D721Med (cell line): ENCODE measurements around the gene GAS2L2.

Experiments used
- DNase-seq: peaks from one replicate; pipeline ENCODE4 v3.0.0; 2011; ENCODE audit warnings: low spot score; ENCODE audit not compliant: insufficient read length
- FAIRE-seq: peaks from 2 replicates; lab custom pipeline; 2011; peaks lifted over from hg19 to GRCh38; lab: Jason Lieb, UNC
- TF ChIP-seq, protein P1 (sequence below): IDR thresholded peaks from 2 replicates; pipeline ENCODE4 v1.5.1; 2012; ENCODE audit warnings: mild to moderate bottlenecking, control low read depth; ENCODE audit not compliant: insufficient read depth; ENCODE audit errors: missing control alignments

The GAS2L2 gene

GRCh38 chr17:35765756-35766488 lies 12.9 kb upstream of the GAS2L2 start:
- no peak for FAIRE-seq
- TF ChIP-seq, protein P1, sequence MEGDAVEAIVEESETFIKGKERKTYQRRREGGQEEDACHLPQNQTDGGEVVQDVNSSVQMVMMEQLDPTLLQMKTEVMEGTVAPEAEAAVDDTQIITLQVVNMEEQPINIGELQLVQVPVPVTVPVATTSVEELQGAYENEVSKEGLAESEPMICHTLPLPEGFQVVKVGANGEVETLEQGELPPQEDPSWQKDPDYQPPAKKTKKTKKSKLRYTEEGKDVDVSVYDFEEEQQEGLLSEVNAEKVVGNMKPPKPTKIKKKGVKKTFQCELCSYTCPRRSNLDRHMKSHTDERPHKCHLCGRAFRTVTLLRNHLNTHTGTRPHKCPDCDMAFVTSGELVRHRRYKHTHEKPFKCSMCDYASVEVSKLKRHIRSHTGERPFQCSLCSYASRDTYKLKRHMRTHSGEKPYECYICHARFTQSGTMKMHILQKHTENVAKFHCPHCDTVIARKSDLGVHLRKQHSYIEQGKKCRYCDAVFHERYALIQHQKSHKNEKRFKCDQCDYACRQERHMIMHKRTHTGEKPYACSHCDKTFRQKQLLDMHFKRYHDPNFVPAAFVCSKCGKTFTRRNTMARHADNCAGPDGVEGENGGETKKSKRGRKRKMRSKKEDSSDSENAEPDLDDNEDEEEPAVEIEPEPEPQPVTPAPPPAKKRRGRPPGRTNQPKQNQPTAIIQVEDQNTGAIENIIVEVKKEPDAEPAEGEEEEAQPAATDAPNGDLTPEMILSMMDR: no peak
- no peak for DNase-seq

- DNase-seq (no peak), FAIRE-seq (no peak)
- TF ChIP-seq, protein P1: no peak
These were observed 12.2 kb upstream of the GAS2L2 start for GRCh38 chr17:35765086-35765710.

GRCh38 chr17:35764123-35764991 lies 11.3 kb upstream of the GAS2L2 start:
- DNase-seq: peak; percentile 92
- no peak for FAIRE-seq
- TF ChIP-seq, protein P1: peak; percentile 97

DNA sequence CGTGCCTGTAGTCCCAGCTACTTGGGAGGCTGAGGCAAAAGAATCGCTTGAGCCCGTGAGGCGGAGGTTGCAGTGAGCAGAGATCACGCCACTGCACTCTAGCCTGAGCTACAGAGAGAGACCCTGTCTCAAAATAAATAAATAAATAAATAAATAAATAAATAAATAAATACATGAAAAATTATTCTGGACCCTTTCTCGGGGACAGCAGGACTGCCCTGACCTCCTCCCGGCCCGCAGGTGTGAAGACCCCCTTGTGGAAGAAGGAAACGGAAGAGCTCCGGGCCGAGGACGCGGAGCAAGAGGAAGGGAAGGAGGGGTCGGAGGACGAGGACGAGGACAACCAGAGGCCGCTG lies 10.7 kb upstream of the GAS2L2 start:
- no peak for FAIRE-seq
- DNase-seq: no peak
- TF ChIP-seq, protein P1: no peak

DNA sequence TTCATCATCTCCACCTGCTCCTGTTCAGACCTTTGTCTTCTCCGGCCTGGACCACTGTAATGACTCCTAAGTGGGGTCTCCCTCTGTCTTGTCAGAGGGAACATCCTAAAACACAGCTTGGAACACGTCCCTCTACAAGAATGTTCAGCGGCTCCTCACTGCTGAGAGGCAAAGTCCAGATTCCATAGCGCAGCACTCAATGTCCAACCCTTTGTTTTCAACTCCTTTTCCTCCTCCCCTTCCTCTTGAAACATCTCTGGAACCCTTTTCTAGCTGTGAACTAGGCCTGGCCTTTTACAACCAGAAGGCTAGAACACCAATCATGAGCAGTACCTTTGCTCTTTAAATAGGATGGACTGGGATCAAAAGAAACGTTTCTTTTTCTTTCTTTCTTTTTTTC lies 8.6 kb upstream of the GAS2L2 start:
- TF ChIP-seq, protein P1: no peak
- DNase-seq: no peak
- FAIRE-seq: no peak

GRCh38 chr17:35760587-35760986 lies 7.5 kb upstream of the GAS2L2 start, which contains the start of gene C17orf50:
Gene C17orf50 (plus strand): TSS chr17:35760887. CDS start chr17:35760942, 55 bp downstream.
- no peak for DNase-seq
- FAIRE-seq: no peak
- TF ChIP-seq, protein P1: no peak
